Astrocyte (in vitro differentiated cells and primary cell): ENCODE measurements around the gene PWP2. TPM values are rescaled to one million over a fixed set of nuclear protein-coding genes. Genes with fewer than 3 reads are reported as not detected.

Experiments
- total RNA-seq: library from RNA; stranded (reverse); gene quantifications from 2 replicates; pipeline ENCODE4 v1.2.1, GENCODE V29; 2021

PWP2 gene
- total RNA-seq, 1 donor from 2014 or later: 17.1 TPM

Other genes with a start within 250 kb of the PWP2 start
- 34.7 and 35.6 TPM in 2 replicates for gene AGPAT3, start 242.2 kb upstream of the PWP2 start, total RNA-seq
- gene TRAPPC10, start 95.1 kb upstream of the PWP2 start, total RNA-seq: 42.3 and 45.7 TPM in 2 replicates
- 29.3 and 29.7 TPM in 2 replicates for gene GATD3, start 26.3 kb downstream of the PWP2 start, total RNA-seq
- 4.6 and 4.7 TPM in 2 replicates for gene ICOSLG, start 133.5 kb downstream of the PWP2 start, total RNA-seq
- gene DNMT3L, start 154.5 kb downstream of the PWP2 start, total RNA-seq: not detected in 2 replicates
- 0.07 TPM in 1 of 2 replicates, not detected in the other for gene AIRE, start 178.5 kb downstream of the PWP2 start, total RNA-seq
- gene PFKL, start 192.7 kb downstream of the PWP2 start, total RNA-seq: 109 and 130 TPM in 2 replicates
- 10.1 and 10.4 TPM in 2 replicates for gene CFAP410, start 232.0 kb downstream of the PWP2 start, total RNA-seq
- gene TRPM2, start 246.2 kb downstream of the PWP2 start, total RNA-seq: 0.48 and 0.79 TPM in 2 replicates